Large intestine (tissue), 3 donors: ENCODE data around the gene POLA2. TPM values are rescaled to one million over a fixed set of nuclear protein-coding genes. Genes with fewer than 3 reads are reported as not detected.
"Not testable (repeated sequence)": the region's sequence is repeated elsewhere in the genome, so short reads cannot be mapped to it uniquely, and the experiment has no call there.

Experiments used
- DNase-seq, 2 donors: peaks; one replicate each; pipeline versions ENCODE4 v3.0.0 to v3.0.0-alpha.2; 2013
- H3K27ac ChIP-seq: one replicate; pipeline ENCODE4 v1.5.1; 2013; ENCODE audit warnings: low read length
- H3K27me3 ChIP-seq: 2 replicates; pipeline ENCODE4 v1.6.1; 2013; ENCODE audit warnings: low read length; ENCODE audit not compliant: control insufficient read depth, insufficient read depth
- H3K36me3 ChIP-seq: 2 replicates; pipeline ENCODE4 v1.6.1; 2013; ENCODE audit warnings: low read length; ENCODE audit not compliant: control insufficient read depth, insufficient read depth
- H3K4me1 ChIP-seq: one replicate; pipeline ENCODE4 v1.6.1; 2013; ENCODE audit warnings: low read length; ENCODE audit not compliant: control insufficient read depth, insufficient read depth
- H3K4me3 ChIP-seq: one replicate; pipeline ENCODE4 v1.5.1; 2013; ENCODE audit warnings: low read length
- H3K9me3 ChIP-seq: one replicate; pipeline ENCODE4 v1.6.1; 2013; ENCODE audit warnings: mild to moderate bottlenecking, low read depth, low read length, moderate library complexity; ENCODE audit not compliant: control insufficient read depth
- WGBS: methylation state at CpG from one replicate; pipeline ENCODE4 v1.1.5; 2013; ENCODE audit warnings: low lambda C conversion rate; ENCODE audit not compliant: insufficient coverage; 5-methylcytosine and 5-hydroxymethylcytosine counted together
- polyA plus RNA-seq: library from polyadenylated mRNA; unstranded; fragments of 120-200 nt; gene quantifications from one replicate; pipeline ENCODE4 v1.2.1, GENCODE V29; 2013

The POLA2 gene
- polyA plus RNA-seq, 1 donor, result 13.6 TPM

DNA sequence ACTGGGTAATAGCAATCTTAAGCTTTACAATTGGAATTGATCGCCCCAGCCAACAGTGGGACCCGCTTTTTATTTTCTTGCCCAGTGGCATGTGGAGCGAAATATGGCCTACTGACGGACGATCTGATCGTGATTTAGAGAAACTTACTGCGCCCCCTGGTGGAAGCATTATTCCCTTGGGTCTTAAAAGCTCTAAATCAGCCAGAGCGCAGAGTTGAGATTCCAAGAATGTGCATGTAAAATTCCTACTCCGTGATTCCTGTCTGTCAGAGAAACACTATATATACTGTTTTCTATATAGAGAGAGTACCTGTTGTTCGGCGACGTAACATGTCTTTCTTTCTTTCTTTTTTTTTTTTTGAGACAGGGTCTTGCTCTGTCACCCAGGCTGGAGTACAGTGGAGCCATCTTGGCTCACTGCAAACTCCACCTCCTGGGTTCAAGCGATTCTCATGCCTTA is 68.2 kb downstream of the POLA2 start:
- WGBS, result no CpG with 5 or more reads among the region's 13 CpGs
- peak; percentile 79 to 82 for DNase-seq
- peaks cover 17% of the 10 kb centered on the region for H3K4me1 ChIP-seq
- no peaks in the 10 kb centered on the region for H3K36me3 ChIP-seq
- H3K9me3 ChIP-seq, result no peaks in the 10 kb centered on the region
- no peak overlapping the region for H3K4me3 ChIP-seq
- no peak overlapping the region for H3K27ac ChIP-seq
- no peaks in the 10 kb centered on the region for H3K27me3 ChIP-seq

GRCh38 chr11:65330544-65330943 is 68.8 kb downstream of the POLA2 start:
- no peaks in the 10 kb centered on the region for H3K27me3 ChIP-seq
- H3K27ac ChIP-seq, result no peak overlapping the region
- no CpG with 5 or more reads among the region's 7 CpGs for WGBS
- H3K4me1 ChIP-seq, result peaks cover 22% of the 10 kb centered on the region
- H3K36me3 ChIP-seq, result no peaks in the 10 kb centered on the region
- DNase-seq, result no peak
- no peak overlapping the region for H3K4me3 ChIP-seq
- H3K9me3 ChIP-seq, result no peaks in the 10 kb centered on the region

GRCh38 chr11:65332591-65332990 is 70.8 kb downstream of the POLA2 start:
- not testable (repeated sequence) for H3K9me3 ChIP-seq, H3K27me3 ChIP-seq, H3K4me3 ChIP-seq, H3K36me3 ChIP-seq, H3K27ac ChIP-seq, DNase-seq
- WGBS, result no CpG with 5 or more reads among the region's 9 CpGs
- H3K4me1 ChIP-seq, result peaks cover 20% of the 10 kb centered on the region

- WGBS, result 0% methylated on average over 1 of the region's 5 CpGs
- H3K27ac ChIP-seq, result no peak overlapping the region
- no peak for DNase-seq
- H3K4me1 ChIP-seq, result peaks cover 11% of the 10 kb centered on the region
- H3K36me3 ChIP-seq, result peaks cover 19% of the 10 kb centered on the region
- H3K4me3 ChIP-seq, result peak overlapping the region; percentile 99
- no peaks in the 10 kb centered on the region for H3K27me3 ChIP-seq
- no peaks in the 10 kb centered on the region for H3K9me3 ChIP-seq
Observed at GRCh38 chr11:65334696-65335295, 73.0 kb downstream of the POLA2 start.

DNA sequence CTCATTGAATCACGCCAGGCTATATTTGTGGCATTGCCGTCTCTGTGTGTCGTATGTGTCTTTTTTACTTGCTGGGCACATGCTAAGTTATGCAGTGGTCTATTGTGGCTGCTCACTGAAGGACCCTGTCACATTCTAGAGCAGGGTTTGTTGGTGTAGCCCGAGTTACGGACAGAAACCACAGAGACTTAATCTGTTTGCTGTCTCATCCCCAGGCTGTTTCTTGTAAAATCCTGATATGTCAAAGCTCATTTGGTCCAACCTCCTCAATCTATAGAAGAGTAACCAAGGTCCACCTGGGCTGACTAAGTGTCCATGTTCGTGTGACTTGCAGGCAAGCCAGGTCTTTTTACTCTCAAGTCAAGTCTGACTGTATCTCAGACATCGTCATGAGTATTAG is 76.9 kb downstream of the POLA2 start:
- H3K4me1 ChIP-seq, result peaks cover 11% of the 10 kb centered on the region
- no peak for DNase-seq
- H3K27ac ChIP-seq, result no peak overlapping the region
- no CpG with 5 or more reads among the region's 7 CpGs for WGBS
- no peaks in the 10 kb centered on the region for H3K9me3 ChIP-seq
- no peak overlapping the region for H3K4me3 ChIP-seq
- H3K36me3 ChIP-seq, result peaks cover 56% of the 10 kb centered on the region
- no peaks in the 10 kb centered on the region for H3K27me3 ChIP-seq

DNA sequence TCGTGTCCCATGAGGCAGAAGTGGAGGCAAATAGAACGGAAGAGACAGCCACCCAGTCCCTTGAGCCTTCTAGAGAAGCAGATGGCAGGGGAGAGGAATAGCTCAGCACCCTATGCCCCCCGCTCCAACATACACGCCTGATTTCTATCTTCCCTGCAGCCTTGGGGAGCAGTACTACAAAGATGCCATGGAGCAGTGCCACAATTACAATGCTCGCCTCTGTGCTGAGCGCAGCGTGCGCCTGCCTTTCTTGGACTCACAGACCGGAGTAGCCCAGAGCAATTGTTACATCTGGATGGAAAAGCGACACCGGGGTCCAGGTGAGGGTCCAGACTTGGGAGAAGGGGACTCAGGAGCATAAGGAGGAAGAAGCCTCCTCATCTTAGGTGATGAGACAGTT is 78.5 kb downstream of the POLA2 start:
- H3K4me3 ChIP-seq, result no peak overlapping the region
- DNase-seq, result no peak
- H3K27ac ChIP-seq, result no peak overlapping the region
- no peaks in the 10 kb centered on the region for H3K9me3 ChIP-seq
- H3K27me3 ChIP-seq, result no peaks in the 10 kb centered on the region
- 80% methylated on average over 1 of the region's 11 CpGs for WGBS
- peaks cover 71% of the 10 kb centered on the region for H3K36me3 ChIP-seq
- peaks cover 3% of the 10 kb centered on the region for H3K4me1 ChIP-seq

GRCh38 chr11:65341856-65342255 is 80.1 kb downstream of the POLA2 start:
- Histone ChIP-seq H3K36me3 (peaks cover 83% of the 10 kb centered on the region), H3K27me3 (no peaks in the 10 kb centered on the region), H3K4me1 (no peaks in the 10 kb centered on the region), H3K4me3 (no peak overlapping the region), H3K27ac (no peak overlapping the region), H3K9me3 (no peaks in the 10 kb centered on the region)
- DNase-seq, result no peak
- 100% methylated on average over 2 of the region's 3 CpGs for WGBS

Other genes with a start within 250 kb of the POLA2 start
- gene ARL2, start 247.8 kb upstream of the POLA2 start, polyA plus RNA-seq, result 83.3 TPM
- 37.7 TPM for gene SNX15, start 234.5 kb upstream of the POLA2 start, polyA plus RNA-seq
- gene SAC3D1, start 220.8 kb upstream of the POLA2 start, polyA plus RNA-seq, result 8.9 TPM
- gene NAALADL1, start 203.4 kb upstream of the POLA2 start, polyA plus RNA-seq, result 8.9 TPM
- gene CDCA5, start 177.9 kb upstream of the POLA2 start, polyA plus RNA-seq, result 11.3 TPM
- gene ZFPL1, start 177.7 kb upstream of the POLA2 start, polyA plus RNA-seq, result 35.8 TPM
- 102 TPM for gene VPS51, start 165.7 kb upstream of the POLA2 start, polyA plus RNA-seq
- gene TM7SF2, start 150.1 kb upstream of the POLA2 start, polyA plus RNA-seq, result 56.4 TPM
- 6.4 TPM for gene ZNHIT2, start 144.3 kb upstream of the POLA2 start, polyA plus RNA-seq
- gene FAU, start 139.8 kb upstream of the POLA2 start, polyA plus RNA-seq, result 1,012 TPM
- 35.1 TPM for gene MRPL49, start 139.6 kb upstream of the POLA2 start, polyA plus RNA-seq
- gene SYVN1, start 127.4 kb upstream of the POLA2 start, polyA plus RNA-seq, result 37.9 TPM
- gene SPDYC, start 91.7 kb upstream of the POLA2 start, polyA plus RNA-seq, result not detected
- 106 TPM for gene CAPN1, start 80.0 kb upstream of the POLA2 start, polyA plus RNA-seq
- 10.5 TPM for gene CDC42EP2, start 52.9 kb downstream of the POLA2 start, polyA plus RNA-seq
- 48.9 TPM for gene DPF2, start 71.9 kb downstream of the POLA2 start, polyA plus RNA-seq
- 2.1 TPM for gene TIGD3, start 92.8 kb downstream of the POLA2 start, polyA plus RNA-seq
- gene SLC25A45, start 120.7 kb downstream of the POLA2 start, polyA plus RNA-seq, result 41.2 TPM
- 23.5 TPM for gene FRMD8, start 124.7 kb downstream of the POLA2 start, polyA plus RNA-seq
- 1,329 TPM for gene NEAT1, start 160.8 kb downstream of the POLA2 start, polyA plus RNA-seq
- gene MALAT1, start 237.1 kb downstream of the POLA2 start, polyA plus RNA-seq, result 368 TPM